WERI-Rb-1 (cell line): ENCODE results near the gene RBMS1.

Experiments used
- DNase-seq: peaks from one replicate; pipeline ENCODE4 v3.0.0-alpha.2; 2020
- H3K27ac ChIP-seq: fragments of 250-450 bp; sonication (Bioruptor Pico); 2 replicates; pipeline ENCODE4 v1.5.1; 2020; ENCODE audit warnings: mild to moderate bottlenecking, moderate library complexity
- H3K27me3 ChIP-seq: fragments of 250-450 bp; sonication (Bioruptor Pico); 2 replicates; pipeline ENCODE4 v1.5.1; 2021; ENCODE audit warnings: mild to moderate bottlenecking, low read depth, moderate library complexity; ENCODE audit not compliant: insufficient read depth, severe bottlenecking
- H3K36me3 ChIP-seq: fragments of 250-450 bp; sonication (Bioruptor Pico); 2 replicates; pipeline ENCODE4 v1.5.1; 2020; ENCODE audit warnings: mild to moderate bottlenecking, moderate library complexity
- H3K4me3 ChIP-seq: 2 replicates; pipeline ENCODE4 v1.5.1; 2011; ENCODE audit warnings: low read depth, mild to moderate bottlenecking, control low read depth, low read length
- H3K9me3 ChIP-seq: fragments of 250-450 bp; sonication (Bioruptor Pico); 2 replicates; pipeline ENCODE4 v1.5.1; 2021; ENCODE audit warnings: mild to moderate bottlenecking, moderate library complexity; ENCODE audit not compliant: severe bottlenecking
- TF ChIP-seq, protein P1 (sequence below): IDR thresholded peaks from 2 replicates; pipeline ENCODE4 v1.5.1; 2011; ENCODE audit warnings: low read depth, mild to moderate bottlenecking, control low read depth, inconsistent platforms, low read length

RBMS1 gene

DNA sequence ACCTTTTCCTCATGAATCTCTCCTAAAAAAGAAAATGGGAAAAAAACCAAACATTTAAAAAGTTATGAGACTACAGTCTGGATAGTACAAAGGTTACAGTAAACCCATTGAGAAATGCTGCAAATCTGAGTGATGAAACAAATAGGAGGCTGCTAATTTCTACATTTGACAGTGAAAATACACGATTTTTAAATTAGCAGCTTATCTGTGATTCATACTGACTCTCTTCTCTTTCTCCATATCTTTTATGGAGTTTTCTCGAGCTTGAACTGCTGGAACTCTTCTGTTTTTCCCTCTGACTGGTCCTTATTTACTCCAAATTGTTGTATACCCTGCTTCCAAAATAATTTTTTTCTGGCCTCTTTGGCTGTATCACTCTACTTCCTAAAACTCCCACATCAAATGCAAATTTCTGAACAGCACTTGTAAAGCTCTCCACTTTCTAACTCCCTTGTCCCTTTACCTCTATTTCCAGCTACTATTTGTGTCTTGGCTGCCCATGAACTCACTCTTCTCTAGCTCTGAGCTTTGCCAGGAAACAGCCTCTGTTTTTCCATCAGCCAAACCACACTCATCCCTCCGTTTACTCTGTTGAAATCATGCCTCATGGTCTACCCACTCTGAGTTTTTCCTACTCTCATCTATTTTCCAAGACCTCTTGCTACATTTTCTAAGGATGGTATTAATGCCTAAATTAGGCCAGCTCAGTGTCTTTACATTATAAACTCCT lies 73.7 kb downstream of the RBMS1 start:
- TF ChIP-seq, protein P1, sequence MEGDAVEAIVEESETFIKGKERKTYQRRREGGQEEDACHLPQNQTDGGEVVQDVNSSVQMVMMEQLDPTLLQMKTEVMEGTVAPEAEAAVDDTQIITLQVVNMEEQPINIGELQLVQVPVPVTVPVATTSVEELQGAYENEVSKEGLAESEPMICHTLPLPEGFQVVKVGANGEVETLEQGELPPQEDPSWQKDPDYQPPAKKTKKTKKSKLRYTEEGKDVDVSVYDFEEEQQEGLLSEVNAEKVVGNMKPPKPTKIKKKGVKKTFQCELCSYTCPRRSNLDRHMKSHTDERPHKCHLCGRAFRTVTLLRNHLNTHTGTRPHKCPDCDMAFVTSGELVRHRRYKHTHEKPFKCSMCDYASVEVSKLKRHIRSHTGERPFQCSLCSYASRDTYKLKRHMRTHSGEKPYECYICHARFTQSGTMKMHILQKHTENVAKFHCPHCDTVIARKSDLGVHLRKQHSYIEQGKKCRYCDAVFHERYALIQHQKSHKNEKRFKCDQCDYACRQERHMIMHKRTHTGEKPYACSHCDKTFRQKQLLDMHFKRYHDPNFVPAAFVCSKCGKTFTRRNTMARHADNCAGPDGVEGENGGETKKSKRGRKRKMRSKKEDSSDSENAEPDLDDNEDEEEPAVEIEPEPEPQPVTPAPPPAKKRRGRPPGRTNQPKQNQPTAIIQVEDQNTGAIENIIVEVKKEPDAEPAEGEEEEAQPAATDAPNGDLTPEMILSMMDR = no peak
- Histone ChIP-seq H3K27ac (no peak overlapping the region), H3K36me3 (no peaks in the 10 kb centered on the region), H3K9me3 (no peaks in the 10 kb centered on the region), H3K27me3 (no peaks in the 10 kb centered on the region), H3K4me3 (no peak overlapping the region)
- DNase-seq = no peak

DNA sequence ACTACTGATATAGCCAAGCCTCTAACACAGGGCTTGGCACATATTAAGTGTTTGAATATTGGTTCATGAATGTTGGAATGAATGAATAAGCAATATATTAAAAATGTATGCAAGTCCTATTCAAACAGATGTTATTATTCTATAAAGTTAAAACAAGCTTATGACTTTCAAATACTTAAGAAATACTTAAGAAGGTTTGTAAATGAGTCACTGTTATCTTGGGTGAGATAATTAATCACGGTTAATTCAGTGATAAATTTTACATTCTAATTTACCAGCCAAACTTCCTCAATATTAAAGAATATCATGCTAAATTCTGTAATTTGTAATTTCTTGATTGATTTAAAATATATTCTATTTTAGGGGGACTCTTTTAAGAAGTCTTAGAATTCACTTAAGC lies 74.8 kb downstream of the RBMS1 start:
- H3K36me3 ChIP-seq = no peaks in the 10 kb centered on the region
- no peak overlapping the region for H3K27ac ChIP-seq
- H3K4me3 ChIP-seq = no peak overlapping the region
- no peaks in the 10 kb centered on the region for H3K27me3 ChIP-seq
- no peaks in the 10 kb centered on the region for H3K9me3 ChIP-seq
- no peak for DNase-seq
- TF ChIP-seq, protein P1 = no peak

DNA sequence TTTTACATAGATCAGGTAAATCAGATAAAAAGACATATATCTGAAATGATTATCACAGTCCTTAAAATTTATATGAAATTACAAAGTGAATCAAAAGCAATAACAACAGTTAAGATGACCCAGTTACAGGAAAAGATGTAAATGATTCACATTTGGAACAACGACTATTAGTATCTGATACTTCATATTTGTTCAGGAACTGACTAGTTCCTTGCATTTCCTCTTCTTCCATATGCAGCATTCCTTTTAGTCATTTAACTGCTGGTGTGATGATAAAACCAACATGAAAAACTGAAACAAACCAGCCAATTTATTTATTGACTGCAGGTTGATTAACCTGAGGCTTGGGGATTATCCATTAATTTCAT lies 75.2 kb downstream of the RBMS1 start:
- no peaks in the 10 kb centered on the region for H3K27me3 ChIP-seq

DNA sequence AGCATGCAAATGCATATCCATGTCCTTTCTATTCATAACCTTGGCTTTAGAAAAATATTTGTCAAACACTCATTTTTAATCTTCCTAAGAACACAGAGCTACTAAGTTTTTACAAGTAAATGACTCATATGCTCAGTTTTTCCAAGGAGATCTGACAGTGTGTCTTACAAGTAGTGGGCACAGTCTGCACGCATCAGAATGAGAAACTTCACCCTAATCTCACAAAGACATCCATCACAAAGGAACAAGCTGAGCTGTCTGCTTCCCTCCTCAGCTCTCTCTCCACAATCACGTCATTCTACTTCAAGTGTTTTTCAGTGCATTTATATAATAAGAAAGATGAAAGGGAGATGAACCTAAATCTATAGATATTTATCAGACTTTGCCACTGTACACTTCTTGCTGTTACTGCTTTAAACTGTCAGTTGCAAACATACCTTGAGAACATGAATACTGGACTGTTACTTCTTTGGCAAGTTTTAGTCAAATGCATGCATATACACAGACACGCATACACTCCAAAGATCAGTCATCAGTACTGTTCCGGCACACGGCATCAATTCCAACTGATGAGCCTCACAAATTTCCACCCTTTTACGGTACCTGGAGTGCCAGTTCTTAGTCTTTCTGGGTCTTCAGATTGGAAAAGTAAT lies 75.7 kb downstream of the RBMS1 start:
- no peak for DNase-seq
- no peaks in the 10 kb centered on the region for H3K9me3 ChIP-seq
- no peaks in the 10 kb centered on the region for H3K36me3 ChIP-seq
- TF ChIP-seq, protein P1 = no peak
- no peaks in the 10 kb centered on the region for H3K27me3 ChIP-seq
- H3K27ac ChIP-seq = no peak overlapping the region
- H3K4me3 ChIP-seq = no peak overlapping the region

More for the DNA sequence above, 75.2 kb downstream of the RBMS1 start:
- no peaks in the 10 kb centered on the region for H3K36me3 ChIP-seq
- no peaks in the 10 kb centered on the region for H3K9me3 ChIP-seq
- TF ChIP-seq, protein P1 = no peak
- H3K27ac ChIP-seq = no peak overlapping the region
- DNase-seq = no peak
- no peak overlapping the region for H3K4me3 ChIP-seq

DNA sequence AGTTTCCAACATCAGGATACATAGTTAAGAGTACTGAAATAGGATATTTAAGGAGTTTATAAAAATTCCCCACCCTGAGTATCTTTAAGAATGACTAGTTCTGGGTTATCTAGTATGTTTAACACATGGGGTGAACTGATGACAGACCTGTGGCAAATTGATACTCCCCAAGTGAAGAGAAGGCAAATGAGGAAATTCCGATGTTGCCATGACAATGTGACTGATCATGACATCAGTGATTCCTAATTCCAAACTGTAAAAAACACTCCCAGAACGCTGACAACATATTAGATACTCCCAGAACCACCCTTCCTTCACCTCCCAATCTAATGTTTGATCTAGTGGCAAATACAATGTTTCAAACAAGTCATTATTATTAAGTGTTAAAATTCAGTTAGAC lies 77.6 kb downstream of the RBMS1 start:
- Histone ChIP-seq H3K4me3 (no peak overlapping the region), H3K27ac (no peak overlapping the region), H3K27me3 (no peaks in the 10 kb centered on the region), H3K36me3 (no peaks in the 10 kb centered on the region), H3K9me3 (no peaks in the 10 kb centered on the region)
- DNase-seq = no peak
- TF ChIP-seq, protein P1 = no peak
